Measurements from ENCODE around the gene SAP30. TPM values are rescaled to one million over a fixed set of nuclear protein-coding genes. Genes with fewer than 3 reads are reported as not detected.

The SAP30 gene
- total and polyA plus RNA-seq, 9 of the 15 experiments (the other 6 are each of a cell fraction or from before 2014, with no cell fraction given) = 5.9 to 51.1 (median 32.6) TPM

DNA sequence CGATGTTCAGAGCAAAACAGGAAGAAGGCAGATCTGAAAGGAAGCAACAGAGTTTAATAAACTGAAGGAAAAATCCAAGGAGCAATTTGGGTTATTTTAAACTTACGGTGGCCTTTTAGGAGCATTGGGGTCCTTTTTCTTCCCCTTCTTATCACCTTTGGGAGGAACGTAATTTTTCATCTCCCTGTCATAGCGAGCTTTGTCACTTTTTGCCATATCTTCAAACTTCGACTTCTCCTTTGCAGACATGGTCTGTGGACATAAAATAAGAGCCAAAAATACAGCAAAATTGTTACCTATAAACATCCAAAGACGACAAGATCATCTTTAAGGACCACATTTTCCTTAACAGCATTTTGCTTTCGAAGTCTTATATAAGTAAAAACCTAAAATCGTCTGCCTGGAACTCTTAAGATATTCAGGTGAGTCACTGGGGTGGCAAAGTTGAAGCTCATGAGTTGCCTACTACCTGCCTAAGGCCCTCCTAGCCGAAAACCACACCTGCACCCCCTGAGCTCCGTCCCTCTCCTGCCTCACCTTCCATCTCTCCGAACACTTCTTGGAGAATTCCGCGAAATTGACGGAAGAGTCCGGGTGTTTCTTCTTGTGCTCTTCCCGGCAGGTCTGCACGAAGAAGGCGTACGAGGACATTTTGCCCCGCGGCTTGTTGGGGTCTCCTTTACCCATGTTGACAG lies 37.6 kb upstream of the SAP30 start (continued):
- TF ChIP-seq ZNF561 (CRISPR knock-in tag; conservative IDR thresholded peaks at IDR 0.05) (no peak), MECOM (CRISPR knock-in tag; IDR thresholded peaks at IDR 0.05) (no peak), U2AF2 (optimal IDR thresholded peaks at IDR 0.05; ENCODE audit: low read depth, low read length) (no peak), PRPF4 (IDR thresholded peaks at IDR 0.05; ENCODE audit: insufficient read depth, low read depth, low read length, poor library complexity, severe bottlenecking) (no peak), MTF1 (CRISPR knock-in tag; IDR thresholded peaks at IDR 0.05; ENCODE audit: borderline replicate concordance) (no peak), FOXJ2 (tag; IDR thresholded peaks at IDR 0.05) (no peak), NFE2L1 (tag; IDR thresholded peaks at IDR 0.05; ENCODE audit: borderline replicate concordance, low read depth) (no peak), ZNF282 (CRISPR knock-in tag; IDR thresholded peaks at IDR 0.05) (no peak), UBTF (IDR thresholded peaks at IDR 0.05; ENCODE audit: borderline replicate concordance in 1 of 2, low read depth in 2 of 2, low read length in 2 of 2) (no peak), GATAD2B (IDR thresholded peaks at IDR 0.05; ENCODE audit: borderline replicate concordance) (no peak), ZNF668 (CRISPR knock-in tag; IDR thresholded peaks at IDR 0.05) (no peak), POLR2G (IDR thresholded peaks at IDR 0.05; ENCODE audit: low read depth, low read length) (no peak), MEIS2 (IDR thresholded peaks at IDR 0.05; ENCODE audit: partially characterized antibody) (peak; percentile 72), MBD1 (CRISPR knock-in tag; IDR thresholded peaks at IDR 0.05) (no peak), PBX2 (CRISPR knock-in tag; IDR thresholded peaks at IDR 0.05; ENCODE audit: low read depth) (no peak), PBX2 (tag; conservative IDR thresholded peaks at IDR 0.05; ENCODE audit: low read depth) (0 out of 2 replicates have a peak, but pooled peaks have one; percentile 23)
- TF ChIP-seq, protein P1, sequence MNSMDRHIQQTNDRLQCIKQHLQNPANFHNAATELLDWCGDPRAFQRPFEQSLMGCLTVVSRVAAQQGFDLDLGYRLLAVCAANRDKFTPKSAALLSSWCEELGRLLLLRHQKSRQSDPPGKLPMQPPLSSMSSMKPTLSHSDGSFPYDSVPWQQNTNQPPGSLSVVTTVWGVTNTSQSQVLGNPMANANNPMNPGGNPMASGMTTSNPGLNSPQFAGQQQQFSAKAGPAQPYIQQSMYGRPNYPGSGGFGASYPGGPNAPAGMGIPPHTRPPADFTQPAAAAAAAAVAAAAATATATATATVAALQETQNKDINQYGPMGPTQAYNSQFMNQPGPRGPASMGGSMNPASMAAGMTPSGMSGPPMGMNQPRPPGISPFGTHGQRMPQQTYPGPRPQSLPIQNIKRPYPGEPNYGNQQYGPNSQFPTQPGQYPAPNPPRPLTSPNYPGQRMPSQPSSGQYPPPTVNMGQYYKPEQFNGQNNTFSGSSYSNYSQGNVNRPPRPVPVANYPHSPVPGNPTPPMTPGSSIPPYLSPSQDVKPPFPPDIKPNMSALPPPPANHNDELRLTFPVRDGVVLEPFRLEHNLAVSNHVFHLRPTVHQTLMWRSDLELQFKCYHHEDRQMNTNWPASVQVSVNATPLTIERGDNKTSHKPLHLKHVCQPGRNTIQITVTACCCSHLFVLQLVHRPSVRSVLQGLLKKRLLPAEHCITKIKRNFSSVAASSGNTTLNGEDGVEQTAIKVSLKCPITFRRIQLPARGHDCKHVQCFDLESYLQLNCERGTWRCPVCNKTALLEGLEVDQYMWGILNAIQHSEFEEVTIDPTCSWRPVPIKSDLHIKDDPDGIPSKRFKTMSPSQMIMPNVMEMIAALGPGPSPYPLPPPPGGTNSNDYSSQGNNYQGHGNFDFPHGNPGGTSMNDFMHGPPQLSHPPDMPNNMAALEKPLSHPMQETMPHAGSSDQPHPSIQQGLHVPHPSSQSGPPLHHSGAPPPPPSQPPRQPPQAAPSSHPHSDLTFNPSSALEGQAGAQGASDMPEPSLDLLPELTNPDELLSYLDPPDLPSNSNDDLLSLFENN (IDR thresholded peaks at IDR 0.05; ENCODE audit: low read depth in 2 of 2, low read length in 2 of 2) = no peak
